Activated T-cell treated with anti-CD3 and anti-CD28 coated beads, Interleukin-2, amount 50 U/mL, for 1 hour (primary cell): ENCODE data around the gene MACROD2.

Source experiments
- DNase-seq: peaks from one replicate; pipeline ENCODE4 v3.0.0-alpha.2; 2020

MACROD2 gene

DNA sequence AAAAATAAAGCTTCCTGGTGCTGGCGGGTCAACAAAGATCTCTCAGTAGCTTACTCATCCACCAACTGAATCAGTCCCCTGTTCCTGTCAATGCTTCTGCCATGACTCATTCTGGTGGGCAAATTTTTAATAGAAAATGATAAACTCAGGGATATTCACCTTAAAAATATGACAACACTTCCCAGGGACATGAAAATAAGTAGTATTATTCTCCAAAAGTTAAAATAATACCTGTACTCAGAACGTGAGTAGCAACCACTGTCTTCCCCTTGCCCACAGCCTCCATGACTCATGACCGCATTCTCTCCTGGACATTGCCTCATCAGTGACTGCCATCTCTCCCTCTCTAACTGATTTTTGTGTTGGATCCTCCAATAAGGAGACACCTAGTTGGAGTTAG, 2025.7 kb downstream of the MACROD2 start:
- DNase-seq, result no peak

DNA sequence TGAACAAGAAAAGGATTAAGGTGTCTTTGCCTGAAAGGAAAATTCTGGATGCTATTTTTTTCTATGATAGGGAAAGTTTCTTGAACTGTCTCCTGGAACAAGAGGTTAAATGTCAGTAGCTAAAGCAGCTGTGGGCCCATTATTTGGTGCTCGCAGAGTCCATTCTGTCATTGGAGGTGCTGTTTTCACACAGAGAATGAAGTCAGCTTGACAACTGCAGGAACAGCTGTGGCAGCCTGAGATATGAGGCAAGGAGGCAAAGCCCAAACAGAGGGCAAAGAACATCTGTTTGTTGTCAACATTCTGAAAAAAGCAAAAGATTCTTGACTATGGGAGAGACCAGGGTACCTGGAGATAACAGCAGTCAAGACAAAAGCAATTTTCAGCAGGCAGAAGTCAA, 2029.8 kb downstream of the MACROD2 start:
- no peak for DNase-seq

DNA sequence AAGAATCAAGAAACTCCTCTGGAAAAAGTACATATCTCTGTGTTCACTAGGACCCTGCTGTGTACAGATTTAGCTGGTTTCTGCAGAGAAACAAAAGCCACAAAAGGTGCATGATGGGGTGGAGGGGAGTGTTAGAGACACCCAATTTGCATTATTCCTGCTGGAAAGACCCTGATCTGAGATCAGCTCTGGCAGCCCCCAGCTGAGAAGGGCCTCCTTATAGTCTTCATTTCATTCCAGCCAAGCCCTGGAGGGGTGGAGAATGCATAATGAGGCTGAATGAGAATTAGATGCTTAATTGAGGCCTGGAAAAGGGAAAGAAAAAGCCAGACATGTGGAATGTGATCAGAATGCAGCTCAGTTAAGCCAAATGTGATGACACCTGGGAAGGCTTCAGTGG, 2032.4 kb downstream of the MACROD2 start:
- no peak for DNase-seq

DNA sequence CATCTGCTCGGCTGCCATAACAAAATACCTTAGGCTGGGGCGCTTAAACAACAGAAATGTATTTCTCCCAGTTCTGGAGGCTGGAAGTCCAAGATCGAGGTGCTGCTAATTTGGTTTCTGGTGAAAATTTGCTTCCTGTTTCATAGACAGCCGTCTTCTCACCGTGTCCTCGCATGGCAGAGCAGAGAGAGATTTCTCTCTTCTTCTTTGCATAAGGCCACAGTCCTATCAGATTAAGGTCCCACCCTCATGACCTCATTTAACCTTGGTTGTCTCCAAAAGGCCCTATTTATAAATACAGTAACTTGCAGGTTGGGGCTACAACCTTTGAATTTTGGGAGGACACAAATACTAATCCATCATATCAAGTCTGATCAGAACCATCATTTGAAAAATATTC, 2033.6 kb downstream of the MACROD2 start:
- no peak for DNase-seq

DNA sequence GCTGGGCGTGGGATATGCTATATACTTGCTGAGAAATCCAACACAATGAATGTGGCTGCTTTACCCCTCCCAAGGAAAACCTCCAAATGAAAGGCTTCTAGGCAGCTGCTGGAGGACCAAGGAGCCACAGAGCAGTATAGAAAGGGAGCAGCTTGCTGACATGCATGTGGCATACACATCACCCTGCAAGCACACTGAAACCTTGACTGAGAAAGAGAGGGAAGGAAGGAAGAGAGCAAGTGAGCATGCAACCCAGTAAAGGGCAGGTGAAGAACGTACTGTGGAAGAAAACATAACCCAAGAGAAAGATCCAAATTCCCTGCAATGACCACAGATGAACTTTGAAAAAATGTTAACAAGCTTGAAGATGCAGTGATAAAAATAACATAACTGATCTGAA, 2034.9 kb downstream of the MACROD2 start:
- no peak for DNase-seq

DNA sequence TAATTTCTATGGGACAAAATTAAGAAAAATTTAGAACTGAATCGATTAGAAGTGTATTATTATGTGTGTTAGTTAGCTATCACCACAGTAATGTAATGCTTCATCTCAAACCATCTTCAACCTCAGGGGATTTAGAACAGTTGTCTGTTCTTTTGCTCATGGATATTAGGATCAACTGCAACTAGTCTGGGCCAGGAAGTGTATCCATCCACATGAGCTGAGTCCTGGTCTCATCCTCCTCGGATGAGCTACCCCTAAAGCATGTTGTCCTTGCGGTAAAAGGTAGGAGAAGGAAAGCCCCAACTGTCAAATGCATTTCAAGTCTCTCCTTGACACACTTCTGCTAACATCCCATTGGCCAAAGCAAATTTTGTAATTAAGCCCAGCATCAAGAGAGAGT, 2040.3 kb downstream of the MACROD2 start:
- no peak for DNase-seq

DNA sequence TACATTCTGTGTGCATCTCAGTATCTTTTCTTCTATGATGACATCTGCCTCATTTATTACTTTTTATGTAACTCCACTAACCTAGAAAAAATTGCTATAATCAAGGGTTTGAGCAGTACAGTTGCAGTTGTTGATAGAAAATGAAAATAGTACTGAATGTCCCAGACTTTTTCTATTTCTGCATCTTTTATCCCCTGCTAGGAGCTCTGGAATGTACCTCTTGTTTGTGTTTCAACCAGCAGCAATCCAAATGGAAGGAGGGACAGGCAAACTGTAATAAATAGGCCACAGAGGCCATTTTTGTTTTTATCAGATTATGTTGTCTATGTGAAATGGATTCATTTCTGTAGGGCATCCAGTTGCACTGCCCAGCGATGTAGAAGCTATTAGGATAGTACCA, 2041.0 kb downstream of the MACROD2 start:
- no peak for DNase-seq

DNA sequence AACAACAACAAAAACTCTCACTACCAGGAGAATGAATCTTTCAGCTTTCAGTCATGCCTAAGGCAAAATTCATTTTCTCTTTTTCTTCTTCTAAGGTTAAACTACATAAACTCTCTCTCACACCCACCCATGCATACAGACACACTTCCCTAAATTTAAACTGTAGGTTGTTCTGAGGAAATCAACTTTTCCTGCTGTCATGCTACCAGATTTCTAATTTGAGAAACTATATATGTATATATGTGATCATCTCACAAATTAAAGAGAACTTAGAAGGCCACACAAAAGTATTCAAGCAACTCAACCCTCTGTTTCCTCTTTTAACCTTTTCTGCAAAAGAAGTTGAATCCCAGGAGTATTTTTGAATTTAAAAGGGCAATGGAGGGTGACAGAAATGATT, 2045.4 kb downstream of the MACROD2 start:
- no peak for DNase-seq

DNA sequence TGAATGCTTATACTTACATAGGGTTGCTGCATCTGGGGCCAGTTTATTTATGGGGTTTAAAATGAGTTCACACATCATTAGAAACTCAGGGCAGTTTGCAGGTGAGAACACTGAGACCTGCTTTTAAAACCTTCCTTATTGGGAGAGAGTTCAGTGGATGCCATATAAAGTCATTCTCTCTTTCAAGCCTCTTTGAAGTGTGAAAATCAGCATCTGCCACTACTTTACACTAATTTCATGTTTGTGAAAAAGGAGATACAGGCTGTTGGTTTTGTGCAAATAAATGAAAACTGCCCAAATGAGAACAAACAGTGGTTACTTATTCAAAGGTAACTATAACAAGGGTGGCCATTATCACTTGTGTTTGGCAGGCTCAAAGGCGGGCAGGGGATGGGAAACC, 2047.4 kb downstream of the MACROD2 start:
- no peak for DNase-seq

DNA sequence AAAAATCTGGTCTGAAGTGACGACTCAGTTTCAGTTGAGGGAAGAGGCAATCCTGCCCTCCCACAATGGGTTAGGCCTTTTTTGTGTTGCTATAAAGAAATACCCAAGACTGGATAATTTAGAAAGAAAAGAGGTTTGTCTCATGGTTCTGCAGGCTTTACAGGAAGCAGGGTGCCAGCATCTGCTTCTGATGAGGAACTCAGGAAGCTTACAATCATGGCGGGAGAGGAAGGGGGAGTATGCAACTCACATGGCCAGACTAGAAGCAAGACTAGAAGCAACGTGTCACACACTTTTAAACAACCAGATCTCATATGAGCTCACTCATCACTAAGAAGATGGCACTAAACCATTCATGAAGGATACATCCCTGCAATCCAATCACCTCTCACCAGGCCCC, 2048.6 kb downstream of the MACROD2 start:
- no peak for DNase-seq

DNA sequence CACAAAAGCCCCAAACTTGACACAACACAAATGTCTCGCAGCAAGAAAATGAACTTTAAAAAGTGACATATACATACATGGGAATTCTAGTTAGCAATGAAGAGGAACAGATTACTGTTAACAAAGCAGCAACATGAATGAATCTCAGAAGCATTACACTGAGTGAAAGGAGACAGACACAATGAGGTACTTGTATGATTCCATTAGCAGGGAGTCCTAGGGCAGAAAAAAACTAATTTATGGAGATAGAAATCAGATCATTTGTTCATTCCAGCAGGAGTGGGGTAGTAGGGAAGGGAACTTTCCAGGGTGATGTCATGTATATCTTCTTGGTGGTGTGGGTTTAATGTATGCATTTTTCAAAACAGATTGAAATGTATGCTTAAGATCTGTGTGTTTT, 2053.6 kb downstream of the MACROD2 start:
- DNase-seq, result no peak

DNA sequence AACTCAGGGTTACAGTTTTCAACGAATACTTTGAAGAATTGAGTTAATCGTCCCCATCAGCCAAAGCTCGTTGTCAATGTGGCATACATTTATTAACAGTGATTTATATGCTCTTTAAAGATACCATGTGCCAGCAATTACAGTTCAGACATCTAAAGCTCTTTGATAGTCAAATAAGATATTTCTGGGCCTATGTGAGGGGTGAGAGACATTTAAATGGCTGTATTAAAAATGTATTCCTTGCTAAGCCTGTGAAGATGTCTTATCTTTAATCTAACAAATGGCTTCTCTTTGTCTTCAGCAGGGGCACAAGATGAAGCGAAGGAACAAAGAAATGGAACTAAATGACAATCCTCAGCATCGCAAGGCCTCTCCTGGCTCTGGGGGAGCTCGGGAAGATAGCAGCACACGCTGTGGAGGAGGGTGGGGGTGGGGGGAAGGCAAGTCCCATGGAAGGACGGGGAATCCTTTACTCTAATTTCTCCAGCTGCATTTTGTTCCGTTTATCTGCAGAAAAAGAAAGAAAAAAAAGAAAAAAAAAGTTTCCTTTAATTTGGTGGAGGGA, 2054.3 kb downstream of the MACROD2 start:
- DNase-seq, result no peak

DNA sequence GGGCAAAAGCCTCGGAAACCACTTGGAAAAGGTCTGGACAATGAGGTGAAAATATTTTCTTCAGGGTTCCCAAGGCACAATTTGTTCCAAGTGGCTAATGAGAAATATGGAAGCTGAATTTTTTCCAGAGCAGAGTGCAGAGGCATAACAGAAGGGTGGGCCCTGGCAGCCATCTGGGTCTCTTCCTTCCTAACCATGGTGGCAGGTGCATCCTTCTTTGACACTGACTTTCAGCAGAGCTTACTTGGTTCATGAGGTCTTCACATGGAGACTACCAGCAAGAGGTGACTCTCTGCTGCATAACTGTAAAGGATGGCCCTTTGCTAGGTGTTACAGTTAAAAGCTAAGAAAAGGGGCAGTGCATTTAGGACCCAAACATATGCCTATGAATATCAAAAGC, 2055.1 kb downstream of the MACROD2 start:
- no peak for DNase-seq

DNA sequence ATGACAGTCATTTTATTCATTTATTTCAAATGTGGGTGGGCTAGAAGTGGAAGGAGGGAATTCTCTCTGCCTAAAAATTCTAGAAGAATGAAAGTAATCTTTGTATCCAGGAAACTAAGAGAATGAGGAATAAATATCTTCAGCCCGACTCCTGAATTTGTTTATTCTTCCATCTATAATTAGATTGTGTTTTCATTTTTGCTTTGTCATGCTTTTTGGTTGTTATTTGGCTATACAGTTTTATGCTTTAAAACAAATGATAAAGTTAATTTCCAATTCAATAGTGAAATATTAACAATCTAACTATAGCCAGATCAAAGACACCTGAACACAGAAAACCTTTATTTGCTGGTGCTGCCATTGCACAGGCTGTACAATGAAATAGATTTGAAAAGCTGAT, 2056.7 kb downstream of the MACROD2 start:
- DNase-seq, result no peak

DNA sequence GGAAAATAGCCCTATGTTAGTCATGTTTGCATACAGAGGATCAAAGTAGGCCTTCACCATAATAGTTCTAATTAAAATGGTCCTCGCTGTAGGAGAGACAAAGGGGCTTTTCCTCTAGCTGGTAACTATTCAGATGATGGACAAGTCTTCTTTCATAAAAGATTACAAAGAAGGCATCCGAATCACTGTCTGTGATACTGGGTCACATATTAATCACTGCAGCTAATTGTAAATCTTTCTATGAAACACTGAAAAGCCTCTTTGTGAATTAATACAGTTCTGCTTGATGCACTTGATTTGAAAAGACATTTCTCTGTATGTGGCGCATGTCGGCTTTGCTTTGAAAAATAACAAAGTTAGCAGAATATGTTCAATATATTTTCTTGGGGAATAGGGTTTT, 2057.1 kb downstream of the MACROD2 start:
- no peak for DNase-seq

DNA sequence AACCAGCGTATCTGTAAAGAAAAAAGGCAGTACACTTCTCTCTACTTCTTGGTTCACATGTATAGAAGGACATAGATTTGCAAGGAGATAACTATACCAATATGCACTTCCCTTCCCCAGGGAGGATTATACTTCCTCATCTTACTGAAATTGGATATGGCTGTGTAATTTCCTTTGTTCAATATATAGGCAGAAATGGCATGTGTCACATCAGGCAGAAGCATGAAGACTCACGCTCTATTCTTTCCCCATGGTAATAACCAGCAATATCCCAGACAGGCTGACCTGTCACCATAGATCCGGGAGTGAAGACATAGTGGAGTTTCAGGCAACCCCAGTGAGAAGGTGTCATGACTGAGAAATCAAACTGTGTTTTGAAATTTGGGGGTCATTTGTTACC, 2059.7 kb downstream of the MACROD2 start:
- no peak for DNase-seq

DNA sequence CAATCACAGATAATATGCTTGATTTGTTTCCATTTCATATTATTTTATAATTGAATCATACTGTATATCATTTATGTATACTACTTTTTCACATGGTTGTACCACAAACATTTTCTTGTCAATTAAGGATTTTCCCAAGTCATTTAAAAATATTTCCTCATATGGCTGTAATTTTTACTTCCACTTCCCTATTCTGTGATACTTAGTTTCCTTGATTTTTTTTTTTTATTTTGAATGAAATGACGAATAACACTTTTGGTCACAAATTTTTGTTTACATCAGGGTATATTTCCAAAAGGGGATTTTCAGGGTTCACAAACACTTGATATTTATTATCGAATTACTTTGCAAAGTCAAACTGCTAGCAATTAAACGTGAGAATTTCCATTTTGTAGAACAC, 2062.3 kb downstream of the MACROD2 start:
- DNase-seq, result no peak

DNA sequence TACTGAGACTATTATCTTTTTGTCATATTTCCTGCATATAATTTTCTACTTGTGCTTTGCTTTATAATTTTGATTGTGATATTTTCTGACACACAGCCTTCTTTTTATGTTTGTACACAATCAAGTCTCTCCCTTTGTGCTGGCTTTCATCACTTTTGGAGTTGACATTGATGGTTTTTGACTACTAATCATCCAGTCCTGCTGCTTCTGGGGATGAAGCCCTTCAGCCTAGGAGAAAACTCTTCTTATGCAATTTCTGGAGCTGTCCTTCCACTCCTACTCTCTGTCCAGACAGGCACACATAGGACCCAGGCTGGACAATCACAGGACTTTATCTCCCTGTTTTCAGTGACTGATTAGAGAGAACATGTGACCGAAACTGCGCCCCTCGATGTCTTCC, 2063.0 kb downstream of the MACROD2 start:
- no peak for DNase-seq

DNA sequence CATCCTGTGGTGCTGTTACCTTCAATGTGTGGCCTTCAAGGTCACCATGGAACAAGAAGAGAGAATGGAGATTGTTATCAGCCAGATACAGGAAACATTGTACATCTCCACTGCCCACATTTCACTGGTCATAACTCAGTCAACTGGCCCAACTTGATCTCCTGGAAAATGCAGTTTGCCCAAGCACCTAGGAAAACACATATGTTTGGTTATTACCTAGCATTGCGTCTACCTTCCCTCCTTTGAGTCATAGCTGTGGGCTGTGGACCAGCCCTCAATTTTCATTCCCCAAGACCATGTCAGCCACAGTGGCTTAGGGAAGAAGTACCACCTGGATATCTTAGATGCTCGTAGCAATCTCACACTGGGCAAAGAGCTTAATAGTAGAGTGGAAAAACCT, 2064.5 kb downstream of the MACROD2 start:
- DNase-seq, result no peak

DNA sequence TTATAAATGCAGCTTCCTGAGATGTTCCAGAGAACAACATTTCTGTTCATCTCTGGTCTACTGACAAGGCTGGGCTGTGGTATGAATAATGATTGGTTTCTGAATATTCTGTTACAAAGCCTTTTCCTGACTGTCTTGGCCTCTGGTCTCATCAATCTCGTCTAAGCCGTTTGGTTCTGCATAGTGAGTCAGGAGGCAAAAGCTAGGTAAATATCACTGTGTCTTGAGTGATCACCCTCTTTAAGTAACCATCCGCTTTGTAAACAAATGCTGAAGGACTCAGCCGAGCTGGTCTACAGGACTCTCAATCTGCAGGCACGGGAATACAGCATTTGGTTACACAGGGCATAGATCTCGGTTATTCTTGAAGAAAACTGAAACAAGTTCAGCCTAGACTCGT, 2066.0 kb downstream of the MACROD2 start:
- DNase-seq, result no peak

DNA sequence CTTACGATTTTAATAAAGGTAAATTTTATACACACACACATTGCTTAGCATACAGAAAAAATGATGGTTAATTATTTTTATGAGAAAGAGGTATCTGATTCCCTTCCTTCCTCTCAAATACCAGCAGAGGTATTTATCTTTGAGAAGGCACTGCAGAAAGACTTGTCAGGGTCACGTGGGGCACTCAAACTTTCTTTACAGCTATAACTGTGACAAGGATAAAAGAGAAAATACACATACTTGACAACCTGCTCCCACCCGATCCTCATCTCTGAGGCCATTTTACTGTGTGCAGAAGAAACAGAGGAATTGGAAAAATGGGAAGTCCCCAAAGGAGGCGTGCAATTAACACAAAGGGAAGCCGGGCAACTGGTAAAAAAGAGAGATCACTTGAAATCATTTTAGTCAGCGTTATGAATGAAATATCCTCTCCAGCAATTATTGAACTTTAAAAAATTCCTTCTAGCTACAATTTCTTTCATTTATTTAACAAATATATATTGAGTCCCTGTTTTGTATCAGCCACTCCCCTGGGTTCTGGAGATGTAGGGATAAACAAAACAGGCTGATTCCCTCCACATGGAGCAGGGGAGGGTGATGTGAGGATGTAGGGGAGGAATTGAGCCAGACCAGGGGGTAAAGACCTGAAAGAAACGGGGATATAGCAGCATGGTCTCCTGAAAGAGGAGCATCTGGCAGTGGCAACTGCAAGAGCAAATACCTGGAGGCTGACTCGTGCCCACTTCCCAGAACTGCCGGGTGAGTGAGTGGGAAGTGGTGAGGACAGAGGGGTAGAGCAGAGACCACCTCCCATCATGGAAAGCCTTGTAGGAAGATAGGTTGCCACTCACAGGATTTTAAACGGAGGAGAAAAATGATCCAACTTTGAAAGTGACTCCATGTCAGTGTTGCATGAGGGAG, 2067.6 kb downstream of the MACROD2 start:
- no peak for DNase-seq

DNA sequence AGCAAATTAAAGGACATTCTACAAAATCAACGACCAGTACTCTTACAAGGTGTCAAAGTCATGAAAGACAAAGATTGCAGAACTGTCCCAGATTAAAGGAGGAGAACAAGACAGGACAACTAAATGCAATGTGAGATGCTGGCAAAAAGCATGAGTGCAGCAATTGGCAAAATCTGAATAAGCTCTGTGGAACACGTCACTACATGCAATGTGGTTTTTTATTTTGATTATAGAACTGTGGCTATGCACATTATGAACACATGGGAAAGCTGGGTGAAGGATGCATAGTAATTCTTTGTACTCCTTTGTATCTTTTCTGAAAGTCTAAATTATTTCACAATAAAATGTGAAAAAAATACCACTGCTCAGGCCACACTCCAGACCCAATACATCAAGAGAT, 2068.6 kb downstream of the MACROD2 start:
- DNase-seq, result no peak

DNA sequence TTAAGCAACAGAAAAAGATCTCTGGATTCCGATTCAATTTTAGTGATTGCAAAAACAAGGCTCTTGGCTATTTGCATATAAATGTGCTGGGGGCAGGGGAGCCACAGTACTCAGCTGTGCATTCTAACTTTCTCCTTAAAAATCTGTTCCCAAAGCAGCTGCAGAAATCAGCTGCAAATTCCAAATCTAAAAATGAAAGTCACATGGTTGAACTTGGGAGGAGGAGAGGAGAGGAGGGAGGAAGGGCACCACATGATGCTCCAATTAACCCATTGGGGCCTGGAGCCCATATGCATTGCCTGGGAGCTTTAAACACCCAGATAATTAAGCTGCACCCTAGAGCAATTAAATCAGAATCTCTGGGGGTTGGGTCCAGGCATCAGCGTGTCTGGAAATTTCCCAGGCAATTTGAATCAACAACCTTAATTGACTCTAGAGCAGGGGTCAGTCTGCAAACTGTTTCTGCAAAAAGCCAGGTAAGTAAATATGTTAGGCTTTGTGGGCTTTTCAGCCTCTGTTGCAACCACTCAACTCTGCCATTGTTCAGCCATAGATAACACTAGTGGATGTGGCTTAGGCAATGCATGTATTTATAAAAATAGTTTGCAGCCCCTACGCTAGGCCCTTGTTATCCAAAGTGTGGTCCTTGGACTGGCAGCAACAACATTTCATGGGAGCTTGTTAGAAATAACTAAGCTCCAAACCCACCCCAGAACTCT, 2069.8 kb downstream of the MACROD2 start:
- no peak for DNase-seq

DNA sequence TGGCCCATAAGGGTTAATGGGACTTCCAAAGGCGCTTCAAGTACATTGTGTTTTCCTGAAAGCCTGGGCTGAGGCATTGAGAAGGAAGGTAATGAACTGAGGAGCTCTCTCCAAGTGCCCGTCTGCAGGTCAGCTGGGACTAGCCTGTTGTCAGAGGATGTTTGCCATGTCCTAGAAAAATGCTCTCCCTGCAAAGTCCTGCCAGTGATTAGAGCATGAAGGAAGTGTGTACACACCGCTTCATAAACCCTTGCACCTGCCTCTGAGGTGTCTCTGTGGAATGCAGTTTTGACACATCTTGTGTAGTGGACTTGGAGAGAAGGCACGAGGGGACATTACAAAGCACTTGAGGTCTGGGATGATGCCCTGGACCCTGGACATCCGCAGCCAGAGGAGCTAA, 2071.3 kb downstream of the MACROD2 start:
- DNase-seq, result no peak
